ENCODE data around the gene TP63.

The TP63 gene

GRCh38 chr3:189911001-189911400 is 279.8 kb downstream of the TP63 start:
- TF ChIP-seq CTCF (IDR thresholded peaks at IDR 0.05; ENCODE audit: low read depth, low read length), result no peak
- H3K4me3 ChIP-seq (replicated peaks in 1 of 2; ENCODE audit: low read depth in 2 of 2, low read length in 2 of 2), result no peak overlapping the region
- DNase-seq (ENCODE audit: low read depth in 2 of 2), result no peak

- TF ChIP-seq CTCF (IDR thresholded peaks at IDR 0.05; ENCODE audit: low read depth, low read length), result no peak
- peak; percentile 81 to 96 for DNase-seq (ENCODE audit: low read depth in 2 of 2)
Observed at GRCh38 chr3:189914799-189915198, 283.6 kb downstream of the TP63 start.

GRCh38 chr3:189921770-189922169 is 290.6 kb downstream of the TP63 start:
- no peak for DNase-seq (ENCODE audit: low read depth in 2 of 2)
- no peak overlapping the region for H3K4me3 ChIP-seq (replicated peaks in 1 of 2; ENCODE audit: low read depth in 2 of 2, low read length in 2 of 2)
- no peak for TF ChIP-seq CTCF (IDR thresholded peaks at IDR 0.05; ENCODE audit: low read depth, low read length)

More at GRCh38 chr3:189914799-189915198, 283.6 kb downstream of the TP63 start:
- no peak overlapping the region for H3K4me3 ChIP-seq (replicated peaks in 1 of 2; ENCODE audit: low read depth in 2 of 2, low read length in 2 of 2)

GRCh38 chr3:189927975-189928895 is 297.0 kb downstream of the TP63 start:
- no peak overlapping the region for H3K4me3 ChIP-seq (replicated peaks in 1 of 2; ENCODE audit: low read depth in 2 of 2, low read length in 2 of 2)
- TF ChIP-seq CTCF (IDR thresholded peaks at IDR 0.05; ENCODE audit: low read depth, low read length), result no peak
- DNase-seq (ENCODE audit: low read depth in 2 of 2), result peak in 1 of 2 donors; percentile 44

GRCh38 chr3:189936201-189936945 is 305.2 kb downstream of the TP63 start:
- DNase-seq (ENCODE audit: low read depth in 2 of 2), result peak in 1 of 2 donors; percentile 69
- H3K4me3 ChIP-seq (replicated peaks in 1 of 2; ENCODE audit: low read depth in 2 of 2, low read length in 2 of 2), result no peak overlapping the region
- TF ChIP-seq CTCF (IDR thresholded peaks at IDR 0.05; ENCODE audit: low read depth, low read length), result no peak

GRCh38 chr3:189937302-189938127 is 306.3 kb downstream of the TP63 start:
- no peak overlapping the region for H3K4me3 ChIP-seq (replicated peaks in 1 of 2; ENCODE audit: low read depth in 2 of 2, low read length in 2 of 2)
- no peak for TF ChIP-seq CTCF (IDR thresholded peaks at IDR 0.05; ENCODE audit: low read depth, low read length)
- DNase-seq (ENCODE audit: low read depth in 2 of 2), result peak; percentile 70 to 97

Data from cardiac fibroblast (primary cell).